GM12891 (cell line): ENCODE data around the gene DENND4A.

ENCODE experiments used
- PAX5 ChIP-seq: IDR thresholded peaks from 2 replicates; pipeline ENCODE4 v1.6.1; 2011; ENCODE audit warnings: low read length, moderate library complexity, mild to moderate bottlenecking; ENCODE audit not compliant: insufficient read depth, severe bottlenecking
- POLR2A ChIP-seq: IDR thresholded peaks from 2 replicates; pipeline ENCODE4 v1.6.1; 2011; ENCODE audit warnings: low read depth, low read length, control low read depth
- POLR2AphosphoS5 ChIP-seq: IDR thresholded peaks from 2 replicates; pipeline ENCODE4 v1.6.1; 2011; ENCODE audit warnings: low read depth, low read length, control low read depth
- POU2F2 ChIP-seq: IDR thresholded peaks from 2 replicates; pipeline ENCODE4 v1.6.1; 2011; ENCODE audit warnings: low read depth, mild to moderate bottlenecking, control low read depth, low read length, moderate library complexity
- TAF1 ChIP-seq: IDR thresholded peaks from 2 replicates; pipeline ENCODE4 v1.6.1; 2011; ENCODE audit warnings: low read depth, low read length, control low read depth

DNA sequence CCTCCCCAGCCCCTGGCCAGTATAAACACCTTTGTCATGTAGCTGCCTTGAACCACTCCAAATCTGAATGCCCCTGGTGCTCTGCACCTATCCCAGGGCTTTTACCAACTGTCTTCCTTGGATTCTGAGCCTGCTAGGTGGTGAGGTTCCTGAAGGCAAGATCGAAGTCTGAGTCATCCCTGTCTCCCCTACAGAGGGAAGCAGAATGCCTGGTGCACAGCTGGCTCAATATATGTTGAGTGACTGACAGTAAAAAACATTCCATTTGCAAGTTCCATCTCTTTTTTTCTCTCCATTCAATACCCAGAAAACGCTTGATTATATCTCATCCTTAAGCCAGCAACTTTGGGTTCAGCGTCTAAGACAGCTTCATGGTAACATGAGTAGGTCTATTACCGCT lies 145.6 kb downstream of the DENND4A start:
- TF ChIP-seq POLR2A = no peak
- TF ChIP-seq POLR2AphosphoS5 = no peak
- no peak for TF ChIP-seq POU2F2
- TF ChIP-seq TAF1 = no peak
- no peak for TF ChIP-seq PAX5
